Activated T-cell treated with anti-CD3 and anti-CD28 coated beads, Interleukin-2, amount 50 U/mL, for 24 hours (primary cell): Measurements from ENCODE around the gene FAN1.
"Not testable (repeated sequence)": the region's sequence is repeated elsewhere in the genome, so short reads cannot be mapped to it uniquely, and the experiment has no call there.

Experiments used
- DNase-seq: peaks from one replicate; pipeline ENCODE4 v3.0.0-alpha.2; 2020
- H3K27ac Mint-ChIP-seq: 2 replicates; pipeline ENCODE4 v1.8.0; 2020; ENCODE audit warnings: mild to moderate bottlenecking, mixed read lengths
- H3K27me3 Mint-ChIP-seq: 2 replicates; pipeline ENCODE4 v1.8.0; 2020; ENCODE audit warnings: mixed read lengths
- H3K36me3 Mint-ChIP-seq: 2 replicates; pipeline ENCODE4 v1.8.0; 2020; ENCODE audit warnings: low read depth, mixed read lengths
- H3K4me1 Mint-ChIP-seq: 2 replicates; pipeline ENCODE4 v1.8.0; 2020; ENCODE audit warnings: low read depth, mixed read lengths
- H3K4me3 Mint-ChIP-seq: 2 replicates; pipeline ENCODE4 v1.8.0; 2020; ENCODE audit warnings: mild to moderate bottlenecking, moderate library complexity, mixed read lengths
- H3K9me3 Mint-ChIP-seq: 2 replicates; pipeline ENCODE4 v1.8.0; 2020; ENCODE audit warnings: mixed read lengths

The FAN1 gene

GRCh38 chr15:30903497-30904187, at the start of gene FAN1:
TSS of gene FAN1 (plus strand) at chr15:30903915. CDS start at chr15:30904664, 749 bp downstream.
- peaks cover 77% of the 10 kb centered on the region for H3K36me3 Mint-ChIP-seq
- H3K27ac Mint-ChIP-seq = peak within 1 kb of the TSS; percentile 86
- no peaks in the 10 kb centered on the region for H3K27me3 Mint-ChIP-seq
- peaks cover 47% of the 10 kb centered on the region for H3K4me1 Mint-ChIP-seq
- H3K9me3 Mint-ChIP-seq = no peaks in the 10 kb centered on the region
- H3K4me3 Mint-ChIP-seq = peak within 1 kb of the TSS; percentile 85
- DNase-seq = peak; percentile 86

GRCh38 chr15:30859091-30859874, 44.4 kb upstream of the FAN1 start:
- Mint-ChIP-seq H3K4me3 (no peak overlapping the region), H3K36me3 (peaks cover 22% of the 10 kb centered on the region), H3K27me3 (no peaks in the 10 kb centered on the region), H3K9me3 (no peaks in the 10 kb centered on the region), H3K27ac (no peak overlapping the region), H3K4me1 (peaks cover 7% of the 10 kb centered on the region)
- DNase-seq = no peak

GRCh38 chr15:30865257-30865656, 38.5 kb upstream of the FAN1 start:
- DNase-seq = no peak
- H3K4me1 Mint-ChIP-seq = peaks cover 1% of the 10 kb centered on the region
- no peak overlapping the region for H3K27ac Mint-ChIP-seq
- no peaks in the 10 kb centered on the region for H3K9me3 Mint-ChIP-seq
- H3K27me3 Mint-ChIP-seq = no peaks in the 10 kb centered on the region
- no peak overlapping the region for H3K4me3 Mint-ChIP-seq
- peaks cover 25% of the 10 kb centered on the region for H3K36me3 Mint-ChIP-seq

- DNase-seq = no peak
- no peak overlapping the region for H3K4me3 Mint-ChIP-seq
- H3K36me3 Mint-ChIP-seq = peaks cover 31% of the 10 kb centered on the region
- H3K4me1 Mint-ChIP-seq = peaks cover 23% of the 10 kb centered on the region
- H3K27me3 Mint-ChIP-seq = no peaks in the 10 kb centered on the region
- no peak overlapping the region for H3K27ac Mint-ChIP-seq
- no peaks in the 10 kb centered on the region for H3K9me3 Mint-ChIP-seq
Measured at GRCh38 chr15:30870681-30871080, 33.0 kb upstream of the FAN1 start.

DNA sequence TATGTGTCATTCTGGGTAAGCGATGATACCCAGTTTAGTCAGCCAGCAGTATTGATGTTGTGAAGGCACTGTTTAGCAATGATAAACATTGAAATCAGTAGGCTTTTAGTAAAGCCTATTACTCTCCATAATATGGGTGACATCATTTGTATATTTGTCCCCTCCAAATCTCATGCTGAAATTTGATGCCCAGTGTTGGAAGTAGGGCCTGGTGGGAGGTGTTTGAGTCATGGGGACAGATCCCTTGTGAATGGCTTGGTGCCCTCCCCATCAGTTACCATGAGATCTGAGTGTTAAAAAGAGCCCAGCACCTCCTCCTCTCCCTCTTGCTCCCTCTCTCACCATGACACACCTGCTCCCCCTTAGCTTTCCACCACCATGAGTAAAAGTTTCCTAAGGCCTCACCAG, 31.4 kb upstream of the FAN1 start:
- no peaks in the 10 kb centered on the region for H3K9me3 Mint-ChIP-seq
- H3K27ac Mint-ChIP-seq = peak overlapping the region; percentile 84

GRCh38 chr15:30877070-30877469, 26.6 kb upstream of the FAN1 start:
- no peak overlapping the region for H3K27ac Mint-ChIP-seq
- H3K36me3 Mint-ChIP-seq = peaks cover 40% of the 10 kb centered on the region
- peaks cover 13% of the 10 kb centered on the region for H3K9me3 Mint-ChIP-seq
- no peak overlapping the region for H3K4me3 Mint-ChIP-seq
- DNase-seq = no peak
- H3K4me1 Mint-ChIP-seq = peaks cover 24% of the 10 kb centered on the region
- H3K27me3 Mint-ChIP-seq = no peaks in the 10 kb centered on the region

More for the DNA sequence above, 31.4 kb upstream of the FAN1 start:
- Mint-ChIP-seq H3K4me3 (no peak overlapping the region), H3K36me3 (peaks cover 35% of the 10 kb centered on the region), H3K27me3 (no peaks in the 10 kb centered on the region), H3K4me1 (peaks cover 23% of the 10 kb centered on the region)
- no peak for DNase-seq

DNA sequence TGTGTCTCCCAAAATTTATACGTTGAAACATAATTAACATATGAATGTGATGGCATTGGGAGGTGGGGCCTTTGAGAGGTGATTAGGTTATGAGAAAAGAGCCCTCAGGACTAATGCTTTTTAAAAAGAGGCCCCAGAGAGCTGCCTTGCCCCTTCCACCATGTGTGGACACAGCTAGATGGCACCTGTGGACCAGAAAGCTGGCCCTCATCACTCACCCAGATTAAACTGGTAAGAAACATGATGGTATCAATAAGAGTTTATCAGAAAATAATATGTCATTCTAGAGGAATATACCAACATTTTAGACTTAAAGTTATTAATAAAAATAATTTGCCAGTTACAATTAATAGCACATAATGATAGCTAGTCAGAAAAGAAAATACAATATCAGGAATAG, 25.2 kb upstream of the FAN1 start:
- Mint-ChIP-seq H3K27ac (no peak overlapping the region), H3K4me1 (peaks cover 23% of the 10 kb centered on the region), H3K4me3 (no peak overlapping the region), H3K36me3 (peaks cover 49% of the 10 kb centered on the region), H3K9me3 (peaks cover 13% of the 10 kb centered on the region), H3K27me3 (no peaks in the 10 kb centered on the region)
- no peak for DNase-seq

GRCh38 chr15:30882849-30883433, 20.8 kb upstream of the FAN1 start:
- DNase-seq = peak; percentile 42
- Mint-ChIP-seq H3K36me3 (peaks cover 57% of the 10 kb centered on the region), H3K4me1 (peaks cover 23% of the 10 kb centered on the region), H3K4me3 (no peak overlapping the region), H3K27me3 (no peaks in the 10 kb centered on the region), H3K27ac (no peak overlapping the region), H3K9me3 (peaks cover 13% of the 10 kb centered on the region)

DNA sequence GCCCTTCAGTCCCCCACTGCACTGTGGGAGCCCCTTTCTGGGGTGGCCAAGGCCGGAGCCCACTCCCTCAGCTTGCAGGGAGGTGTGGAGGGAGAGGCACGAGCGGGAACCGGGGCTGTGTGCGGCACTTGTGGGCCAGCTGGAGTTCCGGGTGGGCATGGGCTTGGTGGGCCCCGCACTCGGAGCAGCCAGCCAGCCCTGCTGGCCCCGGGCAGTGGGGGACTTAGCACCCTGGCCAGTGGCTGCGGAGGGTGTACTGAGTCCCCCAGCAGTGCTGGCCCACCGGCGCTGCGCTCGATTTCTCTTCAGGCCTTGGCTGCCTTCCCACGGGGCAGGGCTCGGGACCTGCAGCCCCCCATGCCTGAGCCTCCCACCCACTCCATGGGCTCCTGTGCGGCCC, 20.0 kb upstream of the FAN1 start:
- H3K9me3 Mint-ChIP-seq = peaks cover 13% of the 10 kb centered on the region
- H3K27me3 Mint-ChIP-seq, H3K27ac Mint-ChIP-seq, H3K4me3 Mint-ChIP-seq, DNase-seq: not testable (repeated sequence)
- peaks cover 57% of the 10 kb centered on the region for H3K36me3 Mint-ChIP-seq
- peaks cover 23% of the 10 kb centered on the region for H3K4me1 Mint-ChIP-seq

DNA sequence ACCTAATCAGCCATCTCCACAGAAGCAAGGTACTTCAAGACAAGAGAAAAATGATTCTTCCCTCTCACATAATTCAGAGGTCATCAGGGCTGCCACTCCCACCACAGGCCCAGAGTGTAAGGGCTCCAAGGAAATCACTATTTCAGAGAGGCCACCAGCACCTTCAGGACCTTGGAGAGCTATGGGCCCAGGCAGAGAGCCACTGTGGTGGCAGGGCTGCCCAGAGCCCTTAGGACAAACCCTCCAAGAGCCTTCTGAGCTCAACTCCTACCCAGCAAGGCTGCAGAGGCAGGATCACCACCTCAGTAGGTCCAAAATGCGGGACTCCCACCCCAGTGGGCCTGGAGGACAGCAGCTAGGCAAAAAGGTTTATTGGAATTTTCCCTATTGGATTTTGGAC, 17.9 kb upstream of the FAN1 start:
- Mint-ChIP-seq H3K4me3 (no peak overlapping the region), H3K36me3 (peaks cover 53% of the 10 kb centered on the region), H3K4me1 (peaks cover 18% of the 10 kb centered on the region), H3K27ac (no peak overlapping the region), H3K27me3 (no peaks in the 10 kb centered on the region), H3K9me3 (peaks cover 6% of the 10 kb centered on the region)
- DNase-seq = no peak

GRCh38 chr15:30889196-30889595, 14.5 kb upstream of the FAN1 start:
- no peak for DNase-seq
- Mint-ChIP-seq H3K4me3 (no peak overlapping the region), H3K36me3 (peaks cover 33% of the 10 kb centered on the region)

DNA sequence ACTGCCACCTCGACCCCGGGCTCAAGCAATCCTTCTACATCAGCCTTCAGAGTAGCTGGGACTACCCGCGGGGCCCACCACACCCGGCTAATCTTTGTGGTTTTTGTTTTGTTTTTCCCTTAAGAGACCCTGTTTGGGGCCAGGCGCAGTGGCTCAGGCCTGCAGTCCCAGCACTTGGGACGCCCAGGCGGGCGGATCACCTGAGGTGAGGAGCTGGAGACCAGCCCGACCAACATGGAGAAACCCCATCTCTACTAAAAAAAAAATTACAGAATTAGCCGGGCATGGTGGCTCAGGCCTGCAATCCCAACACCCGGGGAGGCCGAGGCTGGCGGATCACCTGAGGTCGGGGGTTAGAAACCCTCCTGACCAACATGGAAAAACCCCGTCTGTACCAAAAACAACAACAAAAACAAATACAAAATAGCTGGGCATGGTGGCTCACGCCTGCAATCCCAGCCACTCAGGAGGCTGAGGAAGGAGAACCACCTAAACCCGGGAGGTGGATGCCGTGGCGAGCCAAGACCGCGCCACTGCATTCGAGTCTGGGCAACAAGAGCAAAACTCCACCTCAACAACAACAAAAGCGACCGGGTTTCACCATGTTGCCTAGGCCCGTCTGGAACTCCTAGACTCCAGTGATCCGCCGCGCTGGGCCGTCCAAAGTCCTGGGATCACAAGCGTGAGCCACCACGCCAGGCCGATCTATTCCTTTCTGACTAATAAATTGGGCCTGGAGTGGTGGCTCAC, 8.1 kb upstream of the FAN1 start:
- H3K4me3 Mint-ChIP-seq = no peak overlapping the region
- H3K4me1 Mint-ChIP-seq = peaks cover 6% of the 10 kb centered on the region
- DNase-seq = no peak
- H3K9me3 Mint-ChIP-seq = no peaks in the 10 kb centered on the region
- H3K27ac Mint-ChIP-seq = no peak overlapping the region
- H3K36me3 Mint-ChIP-seq = peaks cover 22% of the 10 kb centered on the region
- H3K27me3 Mint-ChIP-seq = no peaks in the 10 kb centered on the region

More at GRCh38 chr15:30889196-30889595, 14.5 kb upstream of the FAN1 start:
- Mint-ChIP-seq H3K9me3 (no peaks in the 10 kb centered on the region), H3K4me1 (peaks cover 2% of the 10 kb centered on the region), H3K27ac (no peak overlapping the region), H3K27me3 (no peaks in the 10 kb centered on the region)

- Mint-ChIP-seq H3K4me3 (no peak overlapping the region), H3K27ac (no peak overlapping the region), H3K27me3 (no peaks in the 10 kb centered on the region), H3K9me3 (no peaks in the 10 kb centered on the region), H3K36me3 (peaks cover 25% of the 10 kb centered on the region), H3K4me1 (peaks cover 6% of the 10 kb centered on the region)
- no peak for DNase-seq
Measured at GRCh38 chr15:30896211-30896606, 7.5 kb upstream of the FAN1 start.

DNA sequence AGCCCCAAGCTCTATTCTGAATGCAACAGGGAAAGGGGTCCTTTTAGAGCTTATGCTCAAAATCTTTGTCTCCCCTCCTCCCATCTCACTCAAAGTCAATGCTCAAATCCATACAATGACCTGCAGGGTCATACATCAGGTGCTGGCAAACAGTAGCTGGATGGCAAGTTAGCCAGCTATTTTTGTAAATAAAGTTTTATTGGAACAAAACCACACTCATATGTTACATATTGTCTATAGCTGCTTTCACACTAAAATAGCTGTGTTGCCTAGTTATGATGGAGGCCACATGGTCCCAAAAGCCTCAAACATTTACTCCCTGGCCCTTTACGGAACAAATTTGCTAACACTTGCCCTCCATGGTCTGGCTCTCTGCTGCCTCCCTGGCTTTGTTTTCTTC, 1.8 kb upstream of the FAN1 start:
- H3K4me1 Mint-ChIP-seq = peaks cover 38% of the 10 kb centered on the region
- H3K36me3 Mint-ChIP-seq = peaks cover 62% of the 10 kb centered on the region
- DNase-seq = no peak
- no peaks in the 10 kb centered on the region for H3K27me3 Mint-ChIP-seq
- no peak overlapping the region for H3K4me3 Mint-ChIP-seq
- H3K9me3 Mint-ChIP-seq = no peaks in the 10 kb centered on the region
- H3K27ac Mint-ChIP-seq = no peak overlapping the region
